HG03108 (cell line): ENCODE results near the gene PDGFRA.
"Not testable (repeated sequence)": the region's sequence is repeated elsewhere in the genome, so short reads cannot be mapped to it uniquely, and the experiment has no call there.

Experiments used
- ATAC-seq: cut with Tn5 transposase; IDR thresholded peaks from one replicate; pipeline ENCODE4 v1.9.1; 2021; ENCODE audit warnings: moderate library complexity; ENCODE audit not compliant: unreplicated experiment

The PDGFRA gene

DNA sequence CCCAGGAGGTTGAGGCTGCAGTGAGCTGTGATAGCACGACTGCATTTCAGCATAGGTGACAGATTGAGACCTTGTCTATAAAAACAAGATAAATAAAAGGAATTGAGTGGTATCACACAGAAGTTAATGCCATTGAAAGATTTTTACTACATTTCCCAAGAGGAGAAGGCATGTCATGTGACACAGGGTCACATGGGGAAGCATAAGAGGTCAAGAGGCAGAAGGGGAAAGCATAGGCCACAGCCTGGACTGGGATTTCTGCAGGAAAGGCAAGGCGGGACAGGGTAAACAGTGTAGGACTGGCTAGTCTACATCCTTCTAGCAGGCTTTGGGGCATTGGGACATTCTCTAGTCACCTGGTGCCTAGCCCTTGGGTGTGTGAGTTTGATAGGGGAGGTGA, 88.6 kb downstream of the PDGFRA start:
- ATAC-seq = no peak

DNA sequence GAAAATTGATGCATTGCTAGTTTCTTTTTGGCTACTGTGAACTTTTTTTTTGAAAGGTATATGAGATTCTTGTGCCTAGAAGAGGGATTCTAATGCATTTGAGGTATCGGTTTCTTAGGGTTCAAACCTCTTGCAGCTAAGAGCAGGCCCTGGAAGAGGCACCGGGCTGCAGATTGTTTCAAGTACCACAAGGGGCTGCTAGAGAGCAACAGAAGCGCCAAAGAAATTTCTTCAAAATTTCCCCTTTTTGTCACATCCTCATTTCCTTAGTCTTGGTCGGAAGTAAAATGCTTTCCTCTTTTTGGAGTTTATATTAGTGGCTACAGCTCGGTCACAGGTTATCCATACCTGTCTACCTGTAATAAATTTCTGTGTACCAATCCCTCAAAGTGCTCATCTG, 89.8 kb downstream of the PDGFRA start:
- ATAC-seq = no peak

DNA sequence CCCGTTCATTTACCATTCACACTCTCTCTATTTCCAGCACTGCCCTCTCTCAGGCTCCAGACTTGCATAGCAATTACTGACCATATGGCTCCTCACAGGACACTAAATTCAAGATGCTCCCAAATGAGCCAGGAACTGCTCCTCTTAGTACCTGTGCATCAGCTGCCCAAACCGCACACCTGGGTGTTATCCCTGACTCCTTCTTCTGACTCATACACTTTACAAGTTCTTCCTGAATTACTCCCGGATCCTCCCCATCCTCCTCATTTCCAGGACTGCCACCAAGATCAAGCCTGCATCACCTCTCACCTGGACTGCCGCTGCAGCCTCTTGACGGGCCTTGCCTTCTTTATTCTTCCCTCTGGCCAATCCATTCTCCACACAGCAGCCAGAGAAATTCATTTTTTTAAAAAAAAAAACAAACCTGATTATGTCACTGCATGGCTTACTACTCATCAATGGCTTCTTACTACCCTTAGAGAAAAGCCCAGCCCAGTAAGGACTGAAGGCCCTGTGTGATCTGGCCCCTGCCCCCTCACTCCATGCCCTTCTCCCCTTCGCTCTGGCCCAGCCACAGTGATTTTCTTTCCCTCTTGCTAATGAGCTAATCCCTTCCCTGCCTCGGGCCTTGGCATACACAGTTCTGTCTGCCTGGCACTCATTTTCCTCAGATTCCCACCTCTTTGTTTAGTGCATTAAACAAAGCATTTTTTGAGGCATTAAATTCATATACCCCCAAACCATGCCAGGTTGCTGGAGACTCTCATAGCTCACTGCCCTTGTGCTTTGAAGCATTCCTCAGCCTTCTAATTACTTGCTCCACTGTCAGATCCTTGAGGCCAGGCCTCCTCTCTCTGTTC, 92.0 kb downstream of the PDGFRA start:
- no peak for ATAC-seq

DNA sequence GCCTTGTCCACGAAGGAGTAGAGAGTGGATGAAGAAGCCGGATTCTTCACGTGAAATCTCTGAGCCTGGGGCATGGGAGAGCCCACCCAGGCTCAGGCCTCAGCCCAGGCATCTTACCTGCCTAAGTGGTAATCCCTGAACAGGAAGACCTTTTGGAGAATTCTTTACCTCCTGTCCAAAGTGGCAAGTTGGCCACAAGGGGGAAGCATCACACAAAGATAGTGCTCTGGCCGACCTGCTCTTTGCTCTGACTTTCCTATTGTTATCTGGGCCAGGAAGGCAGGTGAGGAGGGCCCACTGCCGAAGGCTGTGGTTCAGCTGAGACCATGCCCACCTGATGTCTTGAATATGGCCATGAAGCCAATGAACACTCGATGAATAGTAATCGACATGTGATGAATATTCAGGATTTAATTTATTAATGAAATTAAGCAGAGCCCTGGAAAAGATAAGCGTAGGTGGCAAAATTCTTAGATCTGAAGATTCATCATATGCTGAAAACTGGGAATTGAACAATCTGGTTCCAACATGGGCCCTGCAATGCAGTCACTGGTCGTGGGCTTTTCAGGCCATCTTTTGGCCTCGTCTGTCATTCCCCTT, 93.8 kb downstream of the PDGFRA start:
- peak; percentile 66 for ATAC-seq

DNA sequence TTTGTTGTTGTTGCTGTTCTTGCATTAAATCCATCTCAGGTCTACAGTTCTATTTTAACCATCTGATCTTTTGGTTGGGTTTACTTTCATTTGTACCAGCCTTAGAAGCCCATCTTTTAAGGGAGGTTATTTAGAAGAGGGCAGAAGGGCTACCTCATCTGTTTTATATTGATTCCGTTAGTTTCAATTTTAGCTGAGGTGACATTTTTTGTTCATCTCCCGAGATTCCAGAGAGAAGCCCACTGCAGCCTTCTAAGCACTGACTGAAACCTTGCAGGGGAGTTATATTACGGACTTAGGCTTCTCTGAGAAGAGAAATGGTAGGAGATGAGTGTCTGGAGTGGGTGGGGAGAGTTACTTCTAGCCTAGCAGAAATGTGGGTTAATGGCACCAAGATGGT, 101.8 kb downstream of the PDGFRA start:
- no peak for ATAC-seq

DNA sequence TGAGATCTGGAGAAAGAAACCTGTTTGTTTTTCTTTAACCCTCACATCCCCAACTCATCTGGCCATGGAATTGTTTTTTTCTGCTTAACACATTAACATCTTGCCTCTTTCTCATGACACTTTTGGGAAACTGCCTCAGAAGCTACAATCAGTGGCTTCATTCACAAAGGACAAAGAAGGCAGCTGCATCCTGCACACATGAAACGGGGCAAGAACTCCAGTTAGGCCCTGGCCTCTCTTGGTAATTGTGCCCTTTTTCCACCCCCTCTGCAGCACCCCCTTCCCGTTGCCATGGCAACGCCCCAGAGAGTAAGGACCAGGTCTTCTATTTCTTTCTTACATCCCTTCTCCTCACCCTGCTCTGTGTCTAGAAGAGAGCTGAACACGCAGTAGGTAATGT, 103.4 kb downstream of the PDGFRA start:
- ATAC-seq = no peak

DNA sequence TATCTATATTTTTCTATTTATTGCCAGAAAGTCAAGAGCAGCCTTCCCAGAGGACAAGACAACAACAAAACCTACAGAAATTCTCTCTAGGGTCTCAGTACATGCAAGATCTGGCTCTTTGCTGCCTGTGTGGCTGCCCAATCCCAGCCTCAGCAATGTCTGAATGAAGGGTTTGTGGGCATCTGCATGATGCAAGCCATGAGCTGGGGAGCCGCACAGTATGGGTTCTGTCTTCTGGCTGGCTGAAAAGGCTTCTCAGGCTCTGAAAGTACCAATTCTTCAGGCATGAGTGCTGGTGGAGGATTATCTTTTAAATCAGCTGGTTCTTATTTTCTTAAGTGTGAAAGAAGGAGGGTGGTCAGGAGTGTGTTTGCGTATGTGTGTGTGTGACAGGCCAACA, 104.6 kb downstream of the PDGFRA start:
- no peak for ATAC-seq

DNA sequence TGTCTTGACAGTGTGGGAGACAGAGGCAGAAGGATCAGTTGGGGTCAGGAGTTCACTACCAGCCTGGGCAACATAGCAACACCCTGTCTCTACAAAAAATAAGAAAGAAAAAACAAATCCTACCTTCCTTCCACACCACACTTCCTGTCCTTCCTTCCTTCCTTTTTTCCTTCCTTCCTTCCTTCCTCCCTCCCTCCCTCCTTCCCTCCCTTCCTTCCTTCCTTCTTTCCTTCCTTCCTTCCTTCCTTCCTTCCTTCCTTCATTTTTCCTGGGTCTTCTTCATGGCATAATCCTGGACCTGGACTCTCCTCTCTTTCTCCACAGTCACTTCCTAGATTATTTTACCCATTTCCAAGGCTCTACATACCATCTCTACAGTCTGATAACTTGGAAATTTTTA, 105.7 kb downstream of the PDGFRA start:
- not testable (repeated sequence) for ATAC-seq

DNA sequence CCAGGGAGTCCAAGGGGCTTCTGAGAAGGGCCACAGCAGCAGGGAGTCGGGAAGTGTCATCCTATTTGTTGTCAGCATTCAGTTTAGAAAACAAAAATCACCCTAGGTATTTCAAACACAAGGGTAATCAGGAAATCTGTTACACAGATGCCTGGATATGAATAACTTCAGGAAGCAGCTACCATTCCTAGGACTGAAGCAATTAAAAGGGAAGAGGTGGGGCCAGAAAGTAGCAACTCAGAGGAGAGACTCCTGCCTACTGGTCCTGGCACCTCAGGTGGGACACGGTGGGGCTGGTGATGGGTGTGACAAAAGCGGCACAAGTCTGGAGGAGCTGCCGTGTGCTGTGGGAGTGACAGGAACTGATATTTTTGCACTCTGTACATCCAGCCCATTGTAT, 107.9 kb downstream of the PDGFRA start:
- no peak for ATAC-seq

DNA sequence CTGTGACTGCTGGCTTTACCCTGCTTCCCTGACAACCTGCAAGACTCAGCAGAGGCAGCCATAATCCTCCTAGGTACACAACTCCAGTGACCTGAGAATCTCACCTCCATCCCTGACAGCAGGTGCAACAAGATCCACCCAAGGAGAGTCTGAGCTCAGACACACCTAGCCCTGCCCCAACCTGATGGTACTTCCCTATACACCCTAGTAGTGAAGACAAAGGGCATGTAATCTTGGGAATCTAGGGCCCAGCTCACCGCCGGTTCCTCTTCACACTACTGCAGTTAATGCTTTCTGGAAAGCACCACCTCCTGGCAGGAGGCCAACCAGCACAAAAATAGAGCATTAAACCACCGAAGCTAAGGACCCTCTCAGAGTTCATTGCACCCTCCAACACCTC, 113.0 kb downstream of the PDGFRA start:
- ATAC-seq = not testable (repeated sequence)
